GM12878 (cell line): ENCODE results near the gene PODN. TPM values are rescaled to one million over a fixed set of nuclear protein-coding genes. Genes with fewer than 3 reads are reported as not detected.

ENCODE experiments used
- ATAC-seq: fragments of 200-7000 bp; cut with Tn5 transposase; 3 replicates; pipeline ENCODE4 v1.9.1; 2020; ENCODE audit warnings: mild to moderate bottlenecking, moderate library complexity
- BruUV-seq: library from RNA; stranded (reverse); fragments of 400-500 nt; replicated peaks from 2 replicates; lab custom pipeline; 2021; lab: Mats Ljungman, UMichigan
- CTCF ChIA-PET: fragments of 300-600 bp; sonication (Branson Sonifier 250); formaldehyde crosslinking; extraction: SDS; loops from one replicate; lab custom pipeline; 2021; ENCODE audit warnings: inconsistent platforms; lab: Yijun Ruan, JAX
- POLR2A ChIA-PET: fragments of 350-600 bp; formaldehyde crosslinking; extraction: SDS; loops from one replicate; lab custom pipeline; 2021; ENCODE audit warnings: inconsistent platforms; lab: Charles Lee
- RAD21 ChIA-PET: fragments of 300-600 bp; sonication (Branson Sonifier 250); formaldehyde crosslinking; loops from one replicate; lab custom pipeline; 2023; ENCODE audit warnings: antibody characterized with exemption; ENCODE audit not compliant: unreplicated experiment; lab: Charles Lee
- SMC1A ChIA-PET: fragments of 300-600 bp; sonication (Branson Sonifier 250); formaldehyde crosslinking; loops from one replicate; lab custom pipeline; 2023; ENCODE audit not compliant: unreplicated experiment, uncharacterized antibody; lab: Charles Lee
- DNase-seq: peaks from one replicate; pipeline ENCODE4 v3.0.0-alpha.2; 2011; ENCODE audit warnings: low read depth, low spot score
- FAIRE-seq: peaks from 3 replicates; lab custom pipeline; 2011; peaks lifted over from hg19 to GRCh38; lab: Jason Lieb, UNC
- H2AFZ ChIP-seq: 2 replicates; pipeline ENCODE4 v1.6.0; 2011; ENCODE audit warnings: low read depth, low read length, control low read depth; ENCODE audit not compliant: control insufficient read depth
- H3K27ac ChIP-seq: 2 replicates; pipeline ENCODE4 v1.5.1; 2011; ENCODE audit warnings: control low read depth; ENCODE audit not compliant: control insufficient read depth, insufficient read depth
- H3K27me3 ChIP-seq, 2 experiments: replicated peaks in 1 of 2; 2 replicates each; pipeline versions ENCODE4 v1.6.0 to v1.6.1; 2011; ENCODE audit warnings: low read length in 1 of 2; ENCODE audit not compliant: control insufficient read depth in 2 of 2, insufficient read depth in 2 of 2
- H3K36me3 ChIP-seq, 2 experiments: 2 replicates each; pipeline ENCODE4 v1.5.1; 2011; ENCODE audit warnings: low read length in 1 of 2; ENCODE audit not compliant: control insufficient read depth in 2 of 2, insufficient read depth in 2 of 2
- H3K4me1 ChIP-seq: 2 replicates; pipeline ENCODE4 v1.6.1; 2011; ENCODE audit warnings: mild to moderate bottlenecking, low read length, moderate library complexity, mixed read lengths; ENCODE audit not compliant: control insufficient read depth, insufficient read depth
- H3K4me2 ChIP-seq: 2 replicates; pipeline ENCODE4 v1.6.0; 2011; ENCODE audit warnings: control low read depth; ENCODE audit not compliant: control insufficient read depth, insufficient read depth
- H3K4me3 ChIP-seq: fragments of 200-600 bp; sonication (generic); 2 replicates; pipeline ENCODE4 v1.5.1; 2016
- H3K79me2 ChIP-seq: 2 replicates; pipeline ENCODE4 v1.6.0; 2011; ENCODE audit warnings: low read length; ENCODE audit not compliant: control insufficient read depth, insufficient read depth
- H3K9ac ChIP-seq: 2 replicates; pipeline ENCODE4 v1.8.0; 2011; ENCODE audit warnings: low read length, control low read depth, mixed read lengths; ENCODE audit not compliant: control insufficient read depth, insufficient read depth
- H3K9me3 ChIP-seq: replicated peaks from 3 replicates; pipeline ENCODE4 v1.5.1; 2011; ENCODE audit warnings: mild to moderate bottlenecking, low read length; ENCODE audit not compliant: control insufficient read depth, insufficient read depth
- H4K20me1 ChIP-seq: 2 replicates; pipeline ENCODE4 v1.6.0; 2011; ENCODE audit not compliant: control insufficient read depth, insufficient read depth
- BHLHE40 ChIP-seq, 2 experiments: fragments of 450-650 bp in 1 of 2; IDR thresholded peaks; 2 replicates each; pipeline ENCODE4 v1.6.1; 2011 to 2017; ENCODE audit warnings: low read depth in 2 of 2, borderline replicate concordance in 1 of 2, improper control_type of control experiment in 1 of 2, low read length in 1 of 2, mild to moderate bottlenecking in 1 of 2
- SKIL ChIP-seq: fragments of 450-650 bp; IDR thresholded peaks from 2 replicates; pipeline ENCODE4 v1.6.1; 2017; ENCODE audit warnings: mild to moderate bottlenecking, low read depth, inconsistent platforms; ENCODE audit not compliant: poor library complexity, severe bottlenecking
- TBL1XR1 ChIP-seq: IDR thresholded peaks from 2 replicates; pipeline ENCODE4 v1.6.1; 2012; ENCODE audit warnings: low read depth, low read length, improper control_type of control experiment
- TCF12 ChIP-seq: IDR thresholded peaks from 2 replicates; pipeline ENCODE4 v1.6.1; 2011; ENCODE audit warnings: low read depth, mild to moderate bottlenecking, low read length
- WGBS: methylation state at CpG from one replicate; pipeline ENCODE4 v1.1.6; 2016; ENCODE audit warnings: low lambda C conversion rate; ENCODE audit not compliant: insufficient replicate concordance, insufficient coverage; ENCODE audit errors: missing lambda C conversion rate; 5-methylcytosine and 5-hydroxymethylcytosine counted together
- in situ Hi-C: fragments of 300-500 bp; cut with MboI; formaldehyde crosslinking; loops from 9 replicates; pipeline ENCODE4 v1.14.3; 2018; ENCODE audit warnings: mixed read lengths
- intact Hi-C: fragments of 100-400 bp; cut with micrococcal nuclease; formaldehyde crosslinking; loops from one replicate; pipeline ENCODE4 v1.14.2; 2022; ENCODE audit not compliant: unreplicated experiment
- polyA plus RNA-seq, 11 experiments: library from polyadenylated mRNA; depleted of rRNA in 4 of 11; unstranded in 6 of 11; stranded (reverse) in 5 of 11; fragments of >200 nt; fragmentation: Nextera tagmentation in 4 of 11; fragmentation: Illumina TruSeq in 1 of 11; extraction: Ambion mirVana in 4 of 11; extraction: Trizol in 1 of 11; gene quantifications; 1 replicate in 1 of 11; 2 replicates in 10 of 11; pipeline versions ENCODE4 v1.2.1 to v1.2.3, GENCODE V29; 2011 to 2016; ENCODE audit warnings: inconsistent platforms in 2 of 11, missing spikeins in 2 of 11, low read depth in 1 of 11
- total RNA-seq, 4 experiments: library from RNA; depleted of rRNA in 3 of 4; stranded (reverse); fragments of >200 nt in 3 of 4; fragmentation: Illumina TruSeq in 1 of 4; extraction: Trizol in 1 of 4; gene quantifications; 2 replicates each; pipeline versions ENCODE4 v1.2.1 to v1.2.3, GENCODE V29; 2013 to 2021

The PODN gene
- total and polyA plus RNA-seq, 10 of the 15 experiments (the other 5 are each of a cell fraction or from before 2014, with no cell fraction given): 0.10 TPM; not detected in 9

GRCh38 chr1:53016705-53017104 lies 45.3 kb upstream of the PODN start:
- CTCF ChIA-PET: interaction anchor here (0.8 to 0.9 kb wide), 2 partner anchors 10 to 95 kb away, joined by 3 read pairs; partner anchors contain the start of gene ECHDC2

More at GRCh38 chr1:53016705-53017104, 45.3 kb upstream of the PODN start:
- ATAC-seq (no peak), DNase-seq (no peak), FAIRE-seq (no peak)
- POLR2A ChIA-PET: interaction anchor here (1.0 kb wide), 1 partner anchor 16 kb away, joined by 3 read pairs; no protein-coding TSS in a partner anchor
- Histone ChIP-seq H4K20me1 (no peaks in the 10 kb centered on the region), H3K9ac (no peak overlapping the region), H3K27ac (no peak overlapping the region), H3K79me2 (peaks cover 11% of the 10 kb centered on the region), H3K36me3 (0 out of 4 replicates have a peak, but pooled peaks cover 0 to 3% of the 10 kb centered on the region in 2 experiments), H2AFZ (no peak overlapping the region), H3K4me3 (no peak overlapping the region), H3K9me3 (no peaks in the 10 kb centered on the region), H3K4me1 (no peaks in the 10 kb centered on the region), H3K27me3 (no peaks in the 10 kb centered on the region), H3K4me2 (no peak overlapping the region; the same call in 1 of the 2 replicates)
- RAD21 ChIA-PET: no interaction called here
- SMC1A ChIA-PET: interaction anchor here (0.6 to 1.4 kb wide), 2 partner anchors 16 to 29 kb away, joined by 3 to 4 read pairs; no protein-coding TSS in a partner anchor
- in situ Hi-C loops (no loop called here), intact Hi-C loops (no loop called here)
- 29% methylated on average over 1 of the region's 1 CpG for WGBS
- TF ChIP-seq TBL1XR1 (no peak), BHLHE40 (IDR thresholded peaks at IDR 0.05; ENCODE audit: borderline replicate concordance in 1 of 2, low read depth in 2 of 2, low read length in 1 of 2) (no peak), TCF12 (no peak), SKIL (no peak)
- no TSS peak for BruUV-seq
